Endothelial cell of umbilical vein (primary cell): ENCODE results near the gene NCAPG. TPM values are rescaled to one million over a fixed set of nuclear protein-coding genes. Genes with fewer than 3 reads are reported as not detected.

Source experiments
- BruUV-seq: library from RNA; stranded (reverse); fragments of 400-500 nt; replicated peaks from 2 replicates; lab custom pipeline; 2021; lab: Mats Ljungman, UMichigan
- CTCF ChIA-PET: fragments of 300-600, 350-600 bp; sonication (Branson Sonifier 250); formaldehyde crosslinking; loops from one replicate; lab custom pipeline; 2021; ENCODE audit warnings: antibody characterized with exemption, inconsistent platforms; lab: Charles Lee
- POLR2A ChIA-PET: fragments of 300-600, 350-600 bp; sonication (Branson Sonifier 250); formaldehyde crosslinking; loops from one replicate; lab custom pipeline; 2021; ENCODE audit warnings: antibody characterized with exemption, inconsistent platforms; lab: Charles Lee
- DNase-seq: peaks from one replicate; pipeline ENCODE4 v3.0.0-alpha.2; 2011; ENCODE audit warnings: low read depth, low spot score
- FAIRE-seq: peaks from 2 replicates; lab custom pipeline; 2011; peaks lifted over from hg19 to GRCh38; lab: Jason Lieb, UNC
- H2AFZ ChIP-seq: 2 replicates; pipeline ENCODE4 v1.6.0; 2012; ENCODE audit warnings: low read depth, low read length, control low read depth, inconsistent platforms
- H3K27ac ChIP-seq: 2 replicates; pipeline ENCODE4 v1.5.1; 2011; ENCODE audit warnings: low read depth, mild to moderate bottlenecking, control low read depth, low read length, moderate library complexity; ENCODE audit not compliant: insufficient read depth
- H3K27me3 ChIP-seq, 2 experiments: 2 replicates each; pipeline versions ENCODE4 v1.6.0 to v1.6.1; 2011; ENCODE audit warnings: low read length in 2 of 2, mixed read lengths in 1 of 2; ENCODE audit not compliant: control insufficient read depth in 2 of 2, insufficient read depth in 2 of 2
- H3K36me3 ChIP-seq, 2 experiments: 2 replicates in 1 of 2; 3 replicates in 1 of 2; pipeline ENCODE4 v1.5.1; 2011; ENCODE audit warnings: low read length in 2 of 2, mild to moderate bottlenecking in 1 of 2, moderate library complexity in 1 of 2; ENCODE audit not compliant: control insufficient read depth in 2 of 2, insufficient read depth in 2 of 2; ENCODE audit errors: extremely low read depth in 1 of 2
- H3K4me1 ChIP-seq: 3 replicates; pipeline ENCODE4 v1.5.1; 2011; ENCODE audit warnings: mild to moderate bottlenecking, low read length; ENCODE audit not compliant: control insufficient read depth, insufficient read depth; ENCODE audit errors: extremely low read depth
- H3K4me2 ChIP-seq: 2 replicates; pipeline ENCODE4 v1.6.1; 2011; ENCODE audit warnings: low read length, control low read depth, mixed read lengths; ENCODE audit not compliant: insufficient read depth
- H3K4me3 ChIP-seq, 3 experiments: fragments of 200-600 bp in 1 of 3; sonication (generic), shearing (Covaris generic) in 1 of 3; replicated peaks in 1 of 3; 2 replicates each; pipeline ENCODE4 v1.5.1; 2011 to 2016; ENCODE audit warnings: control low read depth in 3 of 3, low read length in 3 of 3, mild to moderate bottlenecking in 2 of 3, inconsistent platforms in 1 of 3, low read depth in 1 of 3, moderate library complexity in 1 of 3; ENCODE audit not compliant: insufficient read depth in 1 of 3
- H3K79me2 ChIP-seq: 2 replicates; pipeline ENCODE4 v1.6.0; 2012; ENCODE audit warnings: low read length, inconsistent platforms; ENCODE audit not compliant: control insufficient read depth, insufficient read depth
- H3K9ac ChIP-seq: replicated peaks from 2 replicates; pipeline ENCODE3; 2011; ENCODE audit warnings: low read length, control low read depth; ENCODE audit not compliant: insufficient read depth; ENCODE audit errors: extremely low read depth
- H3K9me1 ChIP-seq: replicated peaks from 3 replicates; pipeline ENCODE4 v1.6.0; 2011; ENCODE audit warnings: mild to moderate bottlenecking, low read length; ENCODE audit not compliant: control insufficient read depth, insufficient read depth; ENCODE audit errors: extremely low read depth
- H3K9me3 ChIP-seq: replicated peaks from 2 replicates; pipeline ENCODE4 v1.5.1; 2012; ENCODE audit warnings: low read length, inconsistent platforms; ENCODE audit not compliant: control insufficient read depth, insufficient read depth
- H4K20me1 ChIP-seq: replicated peaks from 2 replicates; pipeline ENCODE3; 2011; ENCODE audit warnings: mild to moderate bottlenecking, low read length; ENCODE audit not compliant: control insufficient read depth, insufficient read depth; ENCODE audit errors: extremely low read depth
- EZH2 ChIP-seq: IDR thresholded peaks from 2 replicates; pipeline ENCODE4 v1.6.1; 2012; ENCODE audit warnings: borderline replicate concordance, low read depth, mild to moderate bottlenecking, moderate library complexity, low read length, inconsistent platforms; ENCODE audit not compliant: severe bottlenecking
- GATA2 ChIP-seq: IDR thresholded peaks from 2 replicates; pipeline ENCODE4 v1.7.0; 2011; ENCODE audit warnings: low read depth, mild to moderate bottlenecking, moderate library complexity, mixed read lengths, low read length; ENCODE audit not compliant: insufficient read length, insufficient read depth
- JUN ChIP-seq: IDR thresholded peaks from 2 replicates; pipeline ENCODE4 v1.6.1; 2011; ENCODE audit warnings: borderline replicate concordance, low read depth; ENCODE audit not compliant: insufficient read length, insufficient read depth
- POLR2A ChIP-seq: IDR thresholded peaks from 2 replicates; pipeline ENCODE4 v1.6.1; 2012; ENCODE audit warnings: low read depth, mild to moderate bottlenecking, control low read depth, low read length
- dilution Hi-C: fragments of 300-500 bp; cut with MboI; formaldehyde crosslinking; loops from one replicate; pipeline ENCODE4 v1.15.0; 2019; ENCODE audit warnings: low sequenced_read_pairs; ENCODE audit not compliant: extremely low pct_ligation_motif_present
- intact Hi-C: fragments of 100-400 bp; cut with micrococcal nuclease; formaldehyde crosslinking; loops from one replicate; pipeline ENCODE4 v1.10.0; 2022
- polyA plus RNA-seq, 4 experiments: library from polyadenylated mRNA; depleted of rRNA in 3 of 4; stranded (reverse) in 3 of 4; unstranded in 1 of 4; fragments of >200 nt; gene quantifications; 2 replicates each; pipeline versions ENCODE4 v1.2.1 to v1.2.3, GENCODE V29; 2011 to 2012; ENCODE audit warnings: missing spikeins in 1 of 4
- total RNA-seq: library from RNA; stranded (reverse); gene quantifications from 2 replicates; pipeline ENCODE4 v1.2.3, GENCODE V29; 2021

Gene NCAPG
- total and polyA plus RNA-seq, 2 donors (not counting 3 experiments of a cell fraction or from before 2014, with no cell fraction given), result 11.6 to 66.4 TPM

DNA sequence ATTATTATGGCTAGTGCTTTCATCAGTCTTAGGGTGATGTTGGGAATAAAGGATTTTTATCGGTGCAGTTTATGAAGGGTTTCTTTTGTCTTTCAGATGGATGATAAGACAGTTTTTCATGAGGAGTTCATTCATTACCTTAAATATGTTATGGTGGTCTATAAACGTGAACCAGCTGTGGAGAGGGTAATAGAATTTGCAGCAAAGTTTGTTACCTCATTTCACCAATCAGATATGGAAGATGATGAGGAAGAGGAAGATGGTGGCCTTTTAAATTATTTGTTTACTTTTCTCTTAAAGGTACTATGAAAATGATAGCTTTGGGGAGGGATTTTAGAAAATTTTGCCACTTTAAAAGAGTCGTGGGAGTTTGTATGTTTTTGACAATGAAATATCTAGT lies 1.3 kb downstream of the NCAPG start:
- Histone ChIP-seq H3K27ac (peak overlapping the region; percentile 68), H3K4me3 (peak overlapping the region; percentile 67 to 97 (median 86)), H3K9me3 (no peaks in the 10 kb centered on the region), H3K9me1 (no peaks in the 10 kb centered on the region), H3K36me3 (peaks cover 0 to 7% of the 10 kb centered on the region in 2 experiments), H2AFZ (peak overlapping the region; percentile 44), H3K27me3 (no peaks in the 10 kb centered on the region), H3K4me1 (peaks cover 45% of the 10 kb centered on the region), H4K20me1 (peaks cover 2% of the 10 kb centered on the region), H3K4me2 (peak overlapping the region; percentile 97), H3K79me2 (peaks cover 95% of the 10 kb centered on the region), H3K9ac (peak overlapping the region; percentile 92)
- no TSS peak for BruUV-seq
- FAIRE-seq, result no peak
- intact Hi-C loops, result loop anchor here (5.0 kb wide), 3 partner anchors 175 to 720 kb away; no protein-coding TSS in a partner anchor
- CTCF ChIA-PET, result no interaction called here
- POLR2A ChIA-PET, result no interaction called here
- peak; percentile 32 for DNase-seq
- dilution Hi-C loops, result no loop called here
- TF ChIP-seq EZH2 (no peak), JUN (no peak)

DNA sequence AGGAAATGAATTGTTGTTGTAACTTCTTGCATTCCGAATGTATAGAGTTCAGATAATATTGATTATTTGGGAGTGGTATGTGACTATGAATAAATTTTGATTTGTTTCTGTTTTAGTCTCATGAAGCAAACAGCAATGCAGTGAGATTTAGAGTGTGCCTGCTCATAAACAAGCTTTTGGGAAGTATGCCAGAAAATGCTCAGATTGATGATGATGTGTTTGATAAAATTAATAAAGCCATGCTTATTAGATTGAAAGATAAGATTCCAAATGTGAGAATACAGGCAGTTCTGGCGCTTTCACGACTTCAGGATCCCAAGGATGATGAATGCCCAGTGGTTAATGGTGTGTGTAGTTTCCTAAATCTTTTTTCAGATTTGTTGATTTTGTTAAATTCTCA lies 2.0 kb downstream of the NCAPG start:
- Histone ChIP-seq H3K9me1 (no peaks in the 10 kb centered on the region), H3K4me2 (peak overlapping the region; percentile 97), H3K4me1 (peaks cover 38% of the 10 kb centered on the region), H3K9me3 (no peaks in the 10 kb centered on the region), H2AFZ (no peak overlapping the region), H4K20me1 (peaks cover 1% of the 10 kb centered on the region), H3K27ac (peak overlapping the region; percentile 68), H3K36me3 (peaks cover 0 to 5% of the 10 kb centered on the region in 2 experiments), H3K9ac (peak overlapping the region; percentile 92), H3K79me2 (peaks cover 95% of the 10 kb centered on the region), H3K27me3 (no peaks in the 10 kb centered on the region), H3K4me3 (peak overlapping the region in 2 of 3 experiments; percentile 86 to 97)
- intact Hi-C loops (loop anchor here (5.0 kb wide), 3 partner anchors 176 to 720 kb away; no protein-coding TSS in a partner anchor), dilution Hi-C loops (no loop called here)
- DNase-seq, result peak; percentile 50
- ChIA-PET POLR2A (no interaction called here), CTCF (interaction anchor here (0.6 kb wide), 1 partner anchor 20 kb away, joined by 3 read pairs; no protein-coding TSS in a partner anchor)
- TF ChIP-seq GATA2 (peak; percentile 50), EZH2 (no peak), POLR2A (no peak)
- no TSS peak for BruUV-seq
- FAIRE-seq, result no peak
